NCI-H146 (cell line): ENCODE measurements around the gene TCL1A.
"Not testable (repeated sequence)": the region's sequence is repeated elsewhere in the genome, so short reads cannot be mapped to it uniquely, and the experiment has no call there.

Experiments
- DNase-seq: peaks from one replicate; lab custom pipeline; 2025; lab: John Stamatoyannopoulos, UW

Gene TCL1A, protein sequence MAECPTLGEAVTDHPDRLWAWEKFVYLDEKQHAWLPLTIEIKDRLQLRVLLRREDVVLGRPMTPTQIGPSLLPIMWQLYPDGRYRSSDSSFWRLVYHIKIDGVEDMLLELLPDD

DNA sequence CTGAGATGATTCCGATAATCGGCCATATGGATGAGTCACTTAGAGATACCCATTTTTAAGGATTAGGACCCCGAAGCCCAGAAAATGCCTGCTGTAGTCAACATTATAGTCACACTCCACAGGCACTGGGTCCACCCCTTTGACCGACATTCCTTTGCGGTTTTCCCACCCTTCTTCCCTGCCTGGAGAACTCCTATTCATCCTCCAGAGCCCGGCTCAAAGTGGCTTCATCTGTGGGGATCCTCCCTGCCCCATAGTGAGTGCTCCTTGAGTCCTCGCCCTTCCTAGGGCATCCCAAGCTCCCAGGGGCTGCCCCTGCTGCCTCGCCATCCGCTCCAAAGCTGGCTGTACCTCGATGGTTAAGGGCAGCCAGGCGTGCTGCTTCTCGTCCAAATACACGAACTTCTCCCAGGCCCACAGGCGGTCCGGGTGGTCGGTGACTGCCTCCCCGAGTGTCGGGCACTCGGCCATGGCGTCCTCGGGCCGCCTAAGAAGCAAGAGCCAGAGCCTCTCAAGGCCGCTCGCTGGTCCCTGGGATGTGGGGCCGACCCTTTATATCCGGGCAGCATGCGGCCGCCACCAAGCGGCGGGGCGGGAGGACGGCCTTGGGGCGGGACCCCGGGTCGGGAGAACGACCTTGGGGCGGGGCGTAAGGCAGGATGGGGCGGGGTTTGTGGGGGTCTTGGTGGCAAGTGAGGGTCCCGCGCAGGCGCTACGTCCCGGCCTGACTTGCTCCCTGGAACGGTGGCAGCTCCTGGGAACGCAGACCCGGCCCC is at the start of gene TCL1A:
TCL1A (minus strand) TSS at position 530 of the 776 bp plus-strand sequence; CDS start at position 471, 59 bp downstream.
- no peak for DNase-seq

DNA sequence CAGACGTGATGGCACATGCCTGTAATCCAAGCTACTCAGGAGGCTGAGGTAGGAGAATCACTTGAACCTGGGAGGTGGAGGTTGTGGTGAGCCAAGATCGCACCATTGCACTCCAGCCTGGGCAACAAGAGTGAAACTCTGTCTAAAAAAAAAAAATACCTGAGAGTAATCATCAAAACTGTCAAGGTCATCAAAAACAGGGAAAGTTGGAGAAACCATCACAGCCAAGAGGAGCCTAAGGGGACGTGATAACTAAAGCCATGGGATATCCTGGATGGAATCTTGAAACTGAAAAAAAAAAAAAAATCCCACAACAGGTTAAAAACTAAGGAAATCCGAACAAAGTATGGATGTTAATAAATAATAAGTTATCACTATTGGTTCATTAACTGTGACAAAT is 49.1 kb upstream of the TCL1A start:
- DNase-seq: not testable (repeated sequence)

DNA sequence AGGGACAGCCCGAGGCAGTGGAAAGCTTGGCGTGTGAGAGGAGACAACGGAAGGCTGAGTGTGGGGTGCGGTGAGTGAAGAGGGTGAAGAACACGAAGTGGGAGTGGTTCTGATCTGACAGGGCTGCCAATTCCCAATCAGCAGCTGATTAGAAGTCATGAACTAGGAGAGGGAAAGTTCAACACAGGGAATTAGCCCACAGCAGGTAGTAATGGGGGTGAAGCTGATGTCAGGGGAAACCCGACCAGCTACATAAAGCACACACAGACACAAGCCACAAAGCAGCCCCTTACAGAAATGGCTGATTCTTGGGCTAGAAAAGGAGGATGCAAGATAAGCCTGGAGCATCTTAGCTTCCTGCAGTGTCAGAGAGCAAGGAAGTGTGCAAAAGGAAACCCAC is 47.5 kb upstream of the TCL1A start:
- DNase-seq: peak; percentile 3

DNA sequence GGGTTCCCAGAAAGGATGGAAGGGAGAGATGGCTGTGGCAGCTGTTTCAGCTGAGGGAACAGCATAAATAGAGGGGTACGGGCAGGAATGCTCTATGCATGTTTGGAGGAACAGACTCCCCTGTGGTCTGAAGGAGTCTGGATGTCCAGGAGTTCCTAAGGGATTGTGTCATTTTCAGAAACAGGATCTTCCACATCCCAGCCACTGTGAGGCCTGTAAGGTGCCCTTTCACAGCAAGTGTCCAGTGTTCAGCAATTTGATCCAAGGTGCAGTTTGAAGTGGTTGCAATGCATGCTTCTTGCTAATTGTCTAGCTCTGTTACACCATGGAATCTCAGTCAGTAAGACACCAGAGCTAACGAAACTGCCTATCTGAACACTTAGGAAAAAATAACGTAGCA is 46.7 kb upstream of the TCL1A start:
- DNase-seq: no peak

DNA sequence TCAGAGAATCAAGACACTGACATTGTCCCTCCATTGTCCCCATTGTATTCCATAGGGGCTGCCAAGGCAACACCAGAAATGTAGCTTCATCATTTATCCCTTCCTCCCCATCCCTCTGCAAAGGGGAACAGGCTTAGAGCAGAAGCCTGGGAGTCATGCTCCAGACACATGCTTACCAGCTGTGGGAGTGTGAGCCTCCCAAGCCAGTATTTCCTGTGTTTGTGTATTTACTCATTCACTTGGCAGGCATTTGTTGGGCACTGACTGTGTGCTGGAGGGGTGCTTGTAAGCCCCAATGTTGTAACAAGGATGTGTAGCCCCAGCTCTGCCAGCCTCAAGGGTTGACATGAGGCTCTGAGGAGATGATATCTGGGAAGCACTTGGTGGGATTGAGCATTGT is 46.0 kb upstream of the TCL1A start:
- no peak for DNase-seq

DNA sequence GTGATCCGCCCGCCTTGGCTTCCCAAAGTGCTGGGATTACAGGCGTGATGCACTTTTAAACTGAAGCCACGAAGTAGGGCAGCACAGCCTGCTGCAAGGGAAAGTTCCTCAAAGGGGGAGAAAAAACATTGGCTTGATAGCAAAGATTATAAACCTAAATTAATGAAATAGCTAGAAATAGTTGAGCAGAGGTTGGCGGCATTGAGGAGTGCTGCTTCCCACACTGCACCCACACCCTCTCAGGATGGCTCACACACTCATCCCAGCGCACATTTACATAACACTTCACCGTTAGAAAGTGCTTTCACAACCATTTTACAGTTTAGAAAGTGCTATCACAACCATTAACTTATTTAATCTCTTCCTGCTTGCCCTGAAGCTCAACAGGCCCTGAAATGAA is 44.4 kb upstream of the TCL1A start:
- no peak for DNase-seq

DNA sequence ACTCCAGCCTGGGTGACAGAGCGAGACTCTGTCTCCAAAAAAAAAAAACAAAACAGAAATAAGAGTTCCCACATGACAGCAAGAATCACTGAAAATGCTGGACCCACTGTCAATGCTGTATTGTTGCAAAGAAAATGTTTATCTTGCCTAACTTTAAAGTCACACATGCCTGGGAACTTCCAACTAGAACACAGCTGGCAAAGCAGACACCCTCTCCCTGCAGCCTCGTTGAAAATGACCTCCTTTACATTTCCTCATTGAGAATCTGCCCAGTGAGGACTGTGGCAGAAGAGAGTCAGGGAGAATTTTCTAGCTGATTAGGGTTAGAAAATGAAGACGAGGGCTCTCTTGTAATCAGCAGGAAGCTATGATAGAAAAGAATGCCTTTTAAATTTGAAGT is 42.8 kb upstream of the TCL1A start:
- DNase-seq: no peak

DNA sequence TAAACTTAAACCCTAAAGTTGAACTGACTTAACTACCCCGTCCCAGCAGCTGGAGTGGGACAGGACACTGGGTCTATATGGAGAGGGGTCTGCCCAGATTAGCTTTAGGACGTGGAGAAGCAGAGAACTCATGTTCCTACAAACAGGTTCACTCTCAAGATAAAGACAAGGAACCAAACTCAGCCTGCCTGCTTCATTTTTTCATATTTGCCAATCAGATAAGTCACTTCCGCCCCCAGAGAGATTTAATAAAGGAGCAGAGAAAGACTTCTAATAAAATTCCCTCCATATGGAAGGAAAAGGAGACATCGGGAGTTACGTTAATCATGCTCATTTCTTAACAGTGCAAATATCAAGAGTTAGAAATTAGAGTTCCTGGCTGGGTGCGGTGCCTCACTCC is 42.2 kb upstream of the TCL1A start:
- DNase-seq: no peak

DNA sequence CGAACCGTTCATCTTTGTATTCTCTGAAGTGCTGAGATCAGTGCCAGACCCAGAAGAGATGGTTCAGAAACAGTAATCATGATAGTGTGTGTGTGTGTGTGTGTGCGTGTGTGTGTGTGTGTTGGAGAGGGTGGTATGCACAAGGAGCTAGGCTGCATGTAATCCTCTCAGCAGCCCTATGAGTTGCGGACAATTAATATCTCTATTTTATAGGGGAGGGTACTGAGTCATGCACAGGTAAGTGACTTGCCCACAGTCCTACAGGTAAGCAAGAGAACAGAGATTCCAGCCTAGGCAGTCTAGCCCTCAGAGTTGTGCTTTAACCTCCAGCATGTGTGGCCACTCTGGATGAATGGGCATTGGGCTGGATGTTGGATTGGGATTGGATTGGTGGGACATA is 27.9 kb upstream of the TCL1A start:
- DNase-seq: no peak

DNA sequence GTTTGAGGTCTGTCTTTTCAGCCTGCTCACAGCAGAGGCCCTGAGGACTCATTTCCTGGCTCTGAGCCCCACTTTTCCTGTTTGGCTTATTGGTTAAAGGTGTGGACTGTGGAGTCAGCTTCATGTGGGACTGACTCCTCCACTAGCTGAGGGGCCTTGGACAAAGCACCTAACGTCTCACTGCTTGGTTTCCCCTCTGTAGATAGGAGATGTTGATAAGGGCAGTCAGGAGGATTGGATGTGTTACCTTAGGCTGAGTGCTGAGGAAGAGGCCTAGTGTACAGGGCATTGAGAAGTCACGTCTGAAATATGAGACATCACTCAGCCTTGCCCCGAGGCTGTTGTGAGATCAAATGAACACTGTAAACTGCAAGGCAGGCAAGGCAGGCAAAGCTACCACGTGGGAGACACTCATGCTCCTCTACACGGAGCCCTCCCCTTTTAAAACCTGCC is 27.1 kb upstream of the TCL1A start:
- DNase-seq: peak; percentile 76

DNA sequence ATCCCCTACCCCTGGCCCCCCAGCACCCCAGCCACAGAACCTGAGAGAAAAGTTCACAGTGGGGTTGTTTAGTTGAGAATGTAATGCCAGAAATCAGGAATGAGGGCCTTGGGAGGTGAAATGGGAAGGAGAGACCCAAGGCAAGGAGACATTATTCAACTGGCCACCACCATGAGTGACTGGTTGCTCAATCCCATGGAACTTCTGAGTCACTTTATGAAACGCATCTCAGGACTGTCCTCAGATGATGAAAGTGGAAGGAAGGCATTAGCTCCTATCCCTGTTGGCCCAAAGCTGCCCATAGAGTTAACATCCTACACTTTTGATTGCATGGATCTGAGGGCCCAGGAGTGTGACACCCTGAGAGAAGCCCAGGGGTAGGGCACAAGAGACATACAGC is 25.4 kb upstream of the TCL1A start:
- no peak for DNase-seq

DNA sequence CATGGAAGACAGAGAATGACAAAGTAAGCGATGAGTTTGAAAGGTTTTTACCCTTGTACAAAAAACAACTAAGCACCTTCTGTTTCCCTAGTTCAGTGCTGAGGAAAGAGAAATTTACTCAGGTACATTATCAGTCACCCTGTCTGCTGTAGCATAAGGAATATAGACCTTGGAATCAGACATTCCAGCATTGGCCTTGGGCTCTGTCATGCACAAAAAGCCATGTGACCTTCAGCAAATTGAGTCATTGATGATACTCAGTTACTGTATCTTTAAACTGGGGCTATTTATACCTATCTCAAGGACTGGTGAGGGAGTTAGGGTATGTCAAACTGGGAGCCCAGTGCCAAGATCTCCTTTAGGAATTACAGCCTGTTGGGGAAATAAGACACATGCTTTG is 19.3 kb upstream of the TCL1A start:
- DNase-seq: no peak

DNA sequence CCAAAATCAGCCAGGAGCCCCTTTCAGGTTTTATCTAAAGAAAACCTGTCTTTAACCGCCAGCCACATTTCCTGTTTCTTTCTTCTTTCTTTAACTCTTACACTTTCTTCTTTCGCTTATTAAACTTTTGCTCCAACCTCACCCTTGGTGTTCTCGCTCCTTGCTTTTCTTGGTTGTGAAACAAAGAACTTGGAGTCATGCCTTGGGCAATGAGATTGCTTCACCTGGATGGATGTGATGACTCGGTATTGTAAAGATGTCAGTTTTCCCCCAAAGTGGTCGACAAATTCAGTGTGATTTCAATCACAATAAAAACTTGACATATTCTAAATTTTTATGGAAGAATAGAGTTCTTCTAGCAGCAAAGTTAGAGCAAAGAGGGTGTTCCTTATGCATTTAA is 16.2 kb upstream of the TCL1A start:
- DNase-seq: no peak

DNA sequence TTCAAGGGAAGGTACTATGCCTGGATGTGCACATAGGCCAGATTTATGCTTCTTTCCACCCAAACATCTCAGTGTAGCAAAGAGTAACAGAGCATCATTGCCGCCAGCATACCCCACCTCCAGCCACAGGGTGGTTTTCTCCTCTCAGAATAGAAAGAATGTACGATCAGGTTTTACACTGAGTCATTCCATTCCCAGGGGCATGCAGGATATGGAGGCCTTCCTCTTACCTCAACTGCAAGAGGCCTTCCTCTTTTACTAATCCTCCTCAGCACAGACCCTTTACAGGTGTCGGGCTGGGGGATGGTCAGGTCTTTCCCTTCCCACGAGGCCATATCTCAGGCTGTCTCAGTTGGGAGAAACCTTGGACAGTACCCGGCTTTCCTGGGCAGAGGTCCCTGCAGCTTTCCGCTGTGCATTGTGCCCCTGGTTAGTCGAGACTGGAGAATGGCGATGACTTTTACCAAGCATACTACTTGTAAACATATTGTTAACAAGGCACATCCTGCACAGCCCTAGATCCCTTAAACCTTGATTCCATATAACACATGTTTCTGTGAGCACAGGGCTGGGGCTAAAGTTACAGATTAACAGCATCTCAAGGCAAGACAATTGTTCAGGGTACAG is 15.6 kb upstream of the TCL1A start:
- DNase-seq: not testable (repeated sequence)

DNA sequence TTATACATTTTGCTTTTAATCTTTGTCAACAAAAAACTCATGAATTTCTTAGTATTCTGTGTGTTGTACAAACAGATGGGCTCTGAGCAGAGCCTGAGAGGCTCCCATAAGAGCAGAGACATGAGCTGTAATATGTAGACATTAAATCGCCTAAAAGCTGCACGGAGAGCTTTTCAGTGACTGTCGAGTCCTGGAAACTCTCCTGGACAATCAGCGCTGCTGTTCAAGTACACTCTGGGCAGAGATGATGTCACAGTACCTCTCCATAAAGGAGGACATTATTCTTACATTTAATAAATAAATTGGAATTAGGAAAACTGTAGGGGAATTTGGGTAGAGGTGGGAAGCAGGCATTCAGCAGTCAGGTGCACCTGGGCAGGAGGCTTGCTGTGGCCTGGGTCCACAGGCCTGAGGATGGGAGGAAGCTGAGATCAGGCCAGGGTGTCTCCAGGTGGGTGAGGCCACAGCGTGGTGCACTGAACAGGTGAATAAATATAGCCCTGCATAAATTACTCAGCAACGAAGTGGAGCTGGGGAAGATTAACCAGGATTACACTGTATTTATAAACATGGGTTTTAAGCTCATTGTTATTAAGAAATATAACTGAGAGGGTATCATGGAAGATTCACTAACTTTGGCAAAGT is 13.3 kb upstream of the TCL1A start:
- peak; percentile 87 for DNase-seq

DNA sequence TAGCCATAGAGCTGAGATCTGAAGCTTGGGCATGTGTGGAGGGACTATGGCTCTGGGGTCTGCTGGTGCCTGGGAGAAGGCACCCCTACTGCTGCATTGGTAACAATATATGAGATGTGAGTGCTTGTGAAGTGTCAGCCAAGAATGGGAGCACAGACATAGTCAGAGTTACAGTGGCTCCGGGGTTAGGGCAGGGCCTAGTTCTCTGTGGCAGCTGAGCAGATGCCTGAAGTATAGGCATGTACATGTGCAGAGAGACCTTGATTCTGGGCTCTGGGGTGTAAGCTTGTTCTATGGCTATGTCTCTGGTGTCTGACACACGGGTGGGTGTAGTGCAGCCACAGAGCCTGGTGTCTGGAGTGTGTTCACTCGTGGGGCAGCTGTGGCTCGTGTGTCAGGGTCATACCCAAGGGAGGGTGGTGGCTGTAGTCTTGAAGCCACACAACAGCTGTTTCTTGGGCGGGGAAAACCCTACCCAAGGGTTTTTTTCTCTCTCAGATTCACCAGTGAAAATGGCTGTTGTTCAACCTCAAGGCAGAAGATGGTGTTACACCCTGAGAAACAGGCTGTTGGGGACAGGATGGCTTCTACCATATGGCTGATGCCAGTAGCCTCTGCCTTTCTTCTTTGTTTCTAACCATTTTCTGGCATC is 11.9 kb upstream of the TCL1A start:
- no peak for DNase-seq

DNA sequence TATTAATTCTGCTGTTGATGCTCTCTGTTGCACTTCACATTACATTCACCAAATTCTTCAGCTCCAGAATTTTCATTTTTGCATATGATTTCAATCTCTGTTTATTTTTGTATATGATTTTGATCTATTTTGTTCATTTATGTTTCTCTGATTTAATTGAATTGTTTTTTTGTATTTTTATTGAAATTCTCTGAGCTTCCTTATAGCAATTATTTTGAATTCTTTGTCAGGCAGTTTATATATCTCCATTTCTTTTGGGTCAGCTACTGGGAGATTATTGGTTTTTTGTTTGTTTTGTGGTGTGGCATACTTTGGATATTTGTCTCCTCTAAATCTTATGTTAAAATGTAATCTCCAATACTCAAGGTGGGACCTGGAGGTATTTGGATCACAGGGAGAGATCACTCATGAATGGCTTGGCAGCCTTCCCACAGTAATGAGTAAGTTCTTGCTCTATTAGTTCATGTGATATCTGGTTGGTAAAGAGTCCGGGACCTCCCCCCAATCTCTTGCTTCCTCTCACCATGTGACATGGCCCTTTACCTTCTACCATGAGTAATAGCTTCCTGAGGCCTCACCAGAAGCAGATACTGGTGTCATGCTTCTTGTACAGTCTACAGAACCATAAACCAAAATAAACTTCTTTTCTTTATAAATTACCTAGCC is 8.7 kb upstream of the TCL1A start:
- no peak for DNase-seq

DNA sequence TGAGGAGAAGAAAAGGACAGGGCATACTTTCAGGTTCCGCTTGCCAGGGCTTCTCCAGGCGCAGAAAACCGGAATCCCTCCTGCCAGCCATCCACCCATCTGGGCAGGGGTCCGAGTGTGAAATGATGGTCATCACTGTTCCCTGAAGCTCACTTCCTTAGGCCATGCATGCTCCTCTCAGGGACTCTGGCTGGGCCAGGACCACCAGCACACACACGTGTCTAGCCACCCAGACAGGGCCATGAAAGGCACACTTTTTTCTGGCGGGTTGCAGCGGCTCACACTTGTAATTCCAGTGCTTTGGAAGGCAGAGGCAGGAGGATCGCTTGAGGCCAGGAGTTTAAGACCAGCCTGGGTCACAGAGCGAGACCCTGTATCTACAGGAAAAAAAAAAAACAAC is 1.5 kb downstream of the TCL1A start:
- DNase-seq: no peak

DNA sequence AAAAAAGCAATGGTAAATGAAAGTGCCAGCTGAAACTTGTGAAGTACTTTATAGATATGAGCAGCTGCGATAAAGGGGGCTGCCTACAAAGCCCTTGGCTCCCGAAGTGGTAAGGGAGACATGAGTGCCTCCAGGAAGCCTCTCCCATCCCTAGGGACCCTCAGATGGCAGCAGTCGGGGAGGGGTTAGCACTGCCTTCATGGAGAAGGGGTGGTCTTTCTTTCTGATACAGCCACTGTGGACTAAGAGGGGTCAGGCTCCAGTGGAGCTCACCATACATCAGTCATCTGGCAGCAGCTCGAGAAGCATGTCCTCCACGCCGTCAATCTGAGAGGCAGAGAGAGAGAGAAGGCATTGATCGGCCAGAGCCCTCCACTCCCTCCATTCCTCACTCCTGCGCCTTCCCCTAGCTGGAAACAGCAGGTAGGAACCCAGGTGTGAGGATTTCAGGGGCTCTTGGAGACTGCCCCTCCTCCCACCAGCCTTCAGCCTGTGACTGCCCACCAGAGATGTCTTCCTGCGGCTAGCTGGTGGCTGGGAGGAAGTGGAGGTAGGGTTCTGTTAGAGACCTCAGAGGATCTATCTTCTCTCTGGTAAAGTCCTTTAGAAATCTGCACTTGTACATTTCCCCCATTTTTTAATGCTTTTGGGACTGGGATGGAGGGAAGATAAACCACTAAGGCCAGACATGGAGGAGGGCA is 2.3 kb downstream of the TCL1A start:
- no peak for DNase-seq

DNA sequence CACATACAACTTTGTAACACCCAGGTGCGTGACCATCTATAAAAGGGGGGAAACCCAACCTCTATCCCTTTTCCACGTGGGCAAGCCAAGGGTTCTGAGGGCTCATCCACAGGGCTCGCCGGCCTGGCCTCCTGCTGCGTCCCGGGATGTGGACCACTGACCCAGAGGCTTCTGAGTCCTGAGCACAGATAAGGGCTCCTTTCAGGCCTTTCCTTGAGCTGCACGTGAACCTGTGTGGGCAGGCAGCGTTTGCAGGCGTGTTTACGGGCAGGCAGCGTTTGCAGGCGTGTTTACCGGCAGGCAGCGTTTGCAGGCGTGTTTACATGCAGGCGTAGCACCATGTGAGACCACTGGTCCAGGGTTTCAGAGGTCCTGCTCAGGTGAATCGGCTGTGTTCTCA is 3.8 kb downstream of the TCL1A start:
- DNase-seq: no peak

DNA sequence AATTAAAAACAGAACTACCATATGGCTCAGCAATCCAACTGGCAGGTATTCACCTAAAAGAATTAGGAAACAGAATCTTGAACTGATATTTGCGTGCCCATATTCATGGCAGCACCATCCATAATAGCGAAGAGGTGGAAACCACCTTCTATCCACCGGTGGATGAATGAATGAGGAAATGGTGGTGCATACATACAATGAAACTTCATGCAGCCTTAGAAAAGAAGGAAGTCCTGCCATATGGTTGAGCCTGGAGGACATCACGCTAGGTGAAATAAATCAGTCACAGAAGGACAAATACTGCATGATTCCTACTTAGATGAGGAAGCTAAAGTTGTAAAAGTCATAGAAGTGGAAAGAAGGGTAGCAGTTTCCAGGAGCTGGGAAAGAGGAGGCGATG is 6.6 kb downstream of the TCL1A start:
- DNase-seq: no peak
